Ovary (tissue), 10 donors: ENCODE results near the gene SCRN3. TPM values are rescaled to one million over a fixed set of nuclear protein-coding genes. Genes with fewer than 3 reads are reported as not detected.

Experiments used
- DNase-seq, 5 donors: peaks; one replicate each; pipeline ENCODE4 v3.0.0-alpha.2; 2019 to 2020
- H3K27ac ChIP-seq, 2 donors: fragments of 200-600 bp; one replicate each; pipeline versions ENCODE4 v1.5.1 to v1.8.0; 2019 to 2022
- H3K27me3 ChIP-seq: fragments of 200-600 bp; one replicate; pipeline ENCODE4 v1.8.0; 2022
- H3K36me3 ChIP-seq: fragments of 200-600 bp; sonication (generic); one replicate; pipeline ENCODE4 v1.5.1; 2019
- H3K4me1 ChIP-seq: one replicate; pipeline ENCODE4 v1.8.1; 2013; ENCODE audit warnings: mild to moderate bottlenecking, moderate library complexity; ENCODE audit not compliant: insufficient read depth
- H3K4me3 ChIP-seq: fragments of 200-600 bp; sonication (generic); one replicate; pipeline ENCODE4 v1.5.1; 2017
- H3K9me3 ChIP-seq, 2 donors: fragments of 200-600 bp in 1 of 2; sonication (generic) in 1 of 2; one replicate each; pipeline versions ENCODE4 v1.5.1 to v1.8.1; 2013 to 2019; ENCODE audit warnings: mild to moderate bottlenecking in 1 of 2, moderate library complexity in 1 of 2
- CTCF ChIP-seq, 3 donors: fragments of 450-650 bp in 2 of 3; fragments of 200-600 bp in 1 of 3; IDR thresholded peaks; one replicate each; pipeline versions ENCODE4 v1.5.1 to v1.8.0; 2016 to 2022; ENCODE audit warnings: antibody characterized with exemption in 3 of 3, mild to moderate bottlenecking in 1 of 3
- EP300 ChIP-seq: sonication (generic); formaldehyde crosslinking; IDR thresholded peaks from one replicate; pipeline ENCODE4 v1.6.1; 2017; ENCODE audit warnings: antibody characterized with exemption
- POLR2A ChIP-seq: fragments of 450-650 bp; IDR thresholded peaks from one replicate; pipeline ENCODE4 v1.6.1; 2017; ENCODE audit warnings: antibody characterized with exemption, mild to moderate bottlenecking, moderate library complexity
- WGBS, 3 donors: extraction: QIAGEN DNeasy Blood & Tissue Kit in 1 of 3; methylation state at CpG; one replicate each; pipeline versions ENCODE4 v1.1.5 to v1.1.7; 2013 to 2017; 5-methylcytosine and 5-hydroxymethylcytosine counted together
- intact Hi-C, 4 donors: fragments of 100-400 bp; cut with DNase I; formaldehyde crosslinking; loops; one replicate each; pipeline versions ENCODE4 v1.11.0 to v1.15.1; 2022 to 2023
- long read RNA-seq, 3 donors: library from polyadenylated mRNA in 2 of 3; unstranded in 2 of 3; transcript quantifications; one replicate each; pipeline ENCODE4 v2.0.0 and lab custom pipeline, GENCODE V29; 2021 to 2026
- polyA plus RNA-seq, 2 donors: library from polyadenylated mRNA; stranded (reverse); fragments of 200-250 nt in 1 of 2; fragments of 350-450 nt in 1 of 2; fragmentation: Illumina TruSeq in 1 of 2; extraction: RNeasy Lipid Tissue Mini Kit (QIAGEN cat#74804) in 1 of 2; gene quantifications; one replicate each; pipeline ENCODE4 v1.2.3, GENCODE V29; 2013 to 2014
- total RNA-seq, 7 donors: library from RNA; depleted of rRNA in 2 of 7; stranded (reverse); fragments of >200 nt in 2 of 7; fragmentation: NEBNext Ultra II Directional in 3 of 7; extraction: Animal tissue kit (Norgen Biotek cat#: 25700) in 3 of 7; gene quantifications; one replicate each; pipeline versions ENCODE4 v1.1.0 to v1.2.4, GENCODE V29; 2016 to 2023
- donor health status: DM: no; HTN: no; CAD: no; lungs with moderate emphysema.
- donor health status: DM: no; HTN: no; CAD: no.
- donor health status: Bipolar disorder and iron deficiency.
- donor health status: DM: yes; HTN: yes; CAD: no.
- donor health status: DM: no; HTN: no; CAD: no.
- donor health status: DM: yes; HTN: yes; CAD: no.

Gene SCRN3
- total RNA-seq = 10 to 100 TPM in 6 of 7 donors, 1 to 10 TPM in 1; 8.8 to 23.5 (median 16.5) TPM
- 10 to 100 TPM in 1 of 2 donors, 1 to 10 TPM in 1; 9.7 to 21.1 TPM for polyA plus RNA-seq
- long read RNA-seq, donor 1, partial matches to known transcripts = 1 of 14 reads
- long read RNA-seq, donor 1, other reads (novel, unspliced or antisense) = 10 of 14 reads
- long read RNA-seq, donor 2, partial matches to known transcripts = 5 of 11 reads
- long read RNA-seq, donor 2, other reads (novel, unspliced or antisense) = 0 of 11 reads
- long read RNA-seq, donor 3, partial matches to known transcripts = 2 of 14 reads
- long read RNA-seq, donor 3, other reads (novel, unspliced or antisense) = 8 of 14 reads

- intact Hi-C loops = no loop called here
- peak within 1 kb of the TSS; percentile 52 for H3K4me3 ChIP-seq
- TF ChIP-seq EP300 (no peak), CTCF (IDR thresholded peaks at IDR 0.05) (no peak), POLR2A (no peak)
Observed at GRCh38 chr2:174395284-174395968, at the start of gene SCRN3. SCRN3 (plus strand) TSS chr2:174395730; CDS start chr2:174398284, 2,554 bp downstream.

DNA sequence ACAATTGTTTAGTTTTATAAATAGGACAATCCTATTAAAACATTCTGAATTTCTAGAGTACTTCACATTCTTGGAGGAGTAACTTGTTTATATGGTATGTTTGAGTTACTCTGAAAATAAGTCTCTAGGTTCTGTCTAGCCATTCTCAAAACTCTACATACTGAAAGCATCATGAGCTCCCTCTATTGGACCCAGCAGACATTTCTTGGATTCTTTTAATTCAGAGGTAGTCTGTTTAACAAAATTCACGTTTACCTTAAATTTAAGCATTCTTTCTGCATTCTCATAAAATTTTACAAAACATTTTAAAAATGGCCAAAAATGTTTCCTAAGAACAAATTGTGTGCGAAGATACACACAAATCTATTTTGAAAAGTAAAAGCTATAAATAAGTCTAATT, 45.5 kb upstream of the SCRN3 start:
- Histone ChIP-seq H3K9me3 (no peaks in the 10 kb centered on the region), H3K4me3 (no peak overlapping the region), H3K4me1 (no peaks in the 10 kb centered on the region), H3K27me3 (no peaks in the 10 kb centered on the region), H3K36me3 (no peaks in the 10 kb centered on the region), H3K27ac (no peak overlapping the region)
- intact Hi-C loops = no loop called here
- no peak for TF ChIP-seq EP300
- no peak for TF ChIP-seq CTCF (IDR thresholded peaks at IDR 0.05)
- TF ChIP-seq POLR2A = no peak
- no peak for DNase-seq
- WGBS, 3 donors = 65 to 75% (median 73%) methylated on average over 2 of the region's 2 CpGs

More at GRCh38 chr2:174395284-174395968, at the start of gene SCRN3:
- Histone ChIP-seq H3K9me3 (no peaks in the 10 kb centered on the region), H3K27me3 (no peaks in the 10 kb centered on the region), H3K36me3 (no peaks in the 10 kb centered on the region), H3K4me1 (peaks cover 8% of the 10 kb centered on the region), H3K27ac (peak within 1 kb of the TSS; percentile 55 to 64)
- WGBS, 3 donors = 0 to 1% (median 0%) methylated on average over 33 to 35 of the region's 35 CpGs
- peak; percentile 63 to 74 (median 68) for DNase-seq

- 93 to 95% (median 94%) methylated on average over 2 of the region's 2 CpGs for WGBS, 3 donors
- H3K27me3 ChIP-seq = no peaks in the 10 kb centered on the region
- H3K27ac ChIP-seq = no peak overlapping the region
- DNase-seq = no peak
- no peaks in the 10 kb centered on the region for H3K9me3 ChIP-seq
- no peaks in the 10 kb centered on the region for H3K4me1 ChIP-seq
- TF ChIP-seq POLR2A = no peak
- no peak overlapping the region for H3K4me3 ChIP-seq
- intact Hi-C loops = no loop called here
- no peaks in the 10 kb centered on the region for H3K36me3 ChIP-seq
Observed at GRCh38 chr2:174350593-174351181, 44.8 kb upstream of the SCRN3 start.

DNA sequence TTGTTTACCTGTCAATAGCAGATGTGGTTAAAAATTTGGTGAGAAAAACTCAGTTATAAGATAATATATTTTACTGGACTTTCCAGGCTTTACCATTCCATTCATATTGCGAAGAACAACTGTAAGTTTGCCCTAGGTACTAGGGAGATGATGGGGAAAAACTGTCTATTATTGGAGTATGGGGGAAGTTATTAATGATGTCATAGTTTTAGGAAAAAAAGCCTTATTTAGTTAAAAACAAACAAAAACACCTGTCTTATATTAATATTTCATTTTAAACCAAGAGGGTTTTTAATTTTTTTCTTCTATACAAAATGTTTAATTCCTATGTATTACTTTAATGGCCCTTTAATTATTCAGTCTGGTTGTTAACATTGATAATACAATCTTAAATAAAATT, 42.5 kb upstream of the SCRN3 start:
- 96 to 100% (median 98%) methylated on average over 1 of the region's 1 CpG for WGBS, 3 donors
- H3K27ac ChIP-seq = no peak overlapping the region
- no peaks in the 10 kb centered on the region for H3K27me3 ChIP-seq
- TF ChIP-seq EP300 (no peak), POLR2A (no peak), CTCF (IDR thresholded peaks at IDR 0.05) (no peak)
- no peaks in the 10 kb centered on the region for H3K36me3 ChIP-seq
- no peaks in the 10 kb centered on the region for H3K9me3 ChIP-seq
- intact Hi-C loops = no loop called here
- no peak for DNase-seq
- no peaks in the 10 kb centered on the region for H3K4me1 ChIP-seq
- no peak overlapping the region for H3K4me3 ChIP-seq
